OCI-LY1 (cell line): ENCODE results near the gene PARD6A.

Experiments used
- H2AFZ ChIP-seq: fragments of 200-600 bp; sonication (generic), shearing (Covaris generic); 2 replicates; pipeline ENCODE4 v1.6.0; 2014; ENCODE audit warnings: antibody characterized with exemption, mild to moderate bottlenecking, low read length
- H3F3A ChIP-seq: fragments of 200-600 bp; sonication (generic), shearing (Covaris generic); 2 replicates; pipeline ENCODE4 v1.6.0; 2014; ENCODE audit warnings: mild to moderate bottlenecking, antibody characterized with exemption, low read length, moderate library complexity; ENCODE audit not compliant: insufficient read depth
- H3K27ac ChIP-seq: fragments of 200-600 bp; sonication (generic); 2 replicates; pipeline ENCODE4 v1.5.1; 2014; ENCODE audit warnings: low read length, mixed run types, mild to moderate bottlenecking, low read depth; ENCODE audit not compliant: poor library complexity, severe bottlenecking
- H3K27me3 ChIP-seq: fragments of 200-600 bp; sonication (generic); 2 replicates; pipeline ENCODE4 v1.6.0; 2014; ENCODE audit warnings: antibody characterized with exemption, mild to moderate bottlenecking, low read length, moderate library complexity; ENCODE audit not compliant: insufficient read depth
- H3K36me3 ChIP-seq: fragments of 200-600 bp; sonication (generic); 2 replicates; pipeline ENCODE4 v1.6.1; 2014; ENCODE audit warnings: mild to moderate bottlenecking, antibody characterized with exemption, low read length, moderate library complexity, mixed read lengths; ENCODE audit not compliant: insufficient read depth
- H3K4me1 ChIP-seq: fragments of 200-600 bp; sonication (generic); 2 replicates; pipeline ENCODE4 v1.5.1; 2014; ENCODE audit warnings: mild to moderate bottlenecking, low read length, moderate library complexity; ENCODE audit not compliant: insufficient read depth, severe bottlenecking
- H3K4me2 ChIP-seq: fragments of 200-600 bp; sonication (generic), shearing (Covaris generic); 2 replicates; pipeline ENCODE4 v1.6.1; 2014; ENCODE audit warnings: low read length
- H3K4me3 ChIP-seq: fragments of 200-600 bp; sonication (generic); 2 replicates; pipeline ENCODE4 v1.5.1; 2014; ENCODE audit warnings: low read length, low read depth, mild to moderate bottlenecking, mixed read lengths; ENCODE audit not compliant: poor library complexity, severe bottlenecking
- H3K79me2 ChIP-seq: fragments of 200-600 bp; shearing (Covaris generic); 2 replicates; pipeline ENCODE4 v1.6.1; 2016; ENCODE audit warnings: mixed run types, low read length, mixed read lengths; ENCODE audit not compliant: insufficient read depth
- H3K9ac ChIP-seq: fragments of 200-600 bp; sonication (generic), shearing (Covaris generic); 2 replicates; pipeline ENCODE4 v1.6.1; 2014; ENCODE audit warnings: mild to moderate bottlenecking, low read length, mixed read lengths
- H3K9me2 ChIP-seq: fragments of 200-600 bp; sonication (generic), shearing (Covaris generic); 2 replicates; pipeline ENCODE4 v1.6.1; 2014; ENCODE audit warnings: low read depth, mild to moderate bottlenecking, low read length, mixed read lengths
- H3K9me3 ChIP-seq: fragments of 200-600 bp; shearing (Covaris generic); 2 replicates; pipeline ENCODE4 v1.6.1; 2014; ENCODE audit warnings: low read length, mixed read lengths
- H4K20me1 ChIP-seq: fragments of 200-600 bp; sonication (generic), shearing (Covaris generic); 2 replicates; pipeline ENCODE4 v1.6.0; 2016; ENCODE audit warnings: mild to moderate bottlenecking, low read length; ENCODE audit not compliant: insufficient read depth
- EZH2 ChIP-seq: fragments of 200-600 bp; sonication (generic), shearing (Covaris generic); IDR thresholded peaks from 2 replicates; pipeline ENCODE4 v1.8.0; 2017; ENCODE audit warnings: borderline replicate concordance, mixed run types, mild to moderate bottlenecking, antibody characterized with exemption, low read length, moderate library complexity, mixed read lengths
- TF ChIP-seq, protein P1 (sequence below): fragments of 200-600 bp; sonication (generic), shearing (Covaris generic); IDR thresholded peaks from 2 replicates; pipeline ENCODE4 v1.5.1; 2017; ENCODE audit warnings: mild to moderate bottlenecking, antibody characterized with exemption, low read length, moderate library complexity, mixed read lengths

The PARD6A gene

DNA sequence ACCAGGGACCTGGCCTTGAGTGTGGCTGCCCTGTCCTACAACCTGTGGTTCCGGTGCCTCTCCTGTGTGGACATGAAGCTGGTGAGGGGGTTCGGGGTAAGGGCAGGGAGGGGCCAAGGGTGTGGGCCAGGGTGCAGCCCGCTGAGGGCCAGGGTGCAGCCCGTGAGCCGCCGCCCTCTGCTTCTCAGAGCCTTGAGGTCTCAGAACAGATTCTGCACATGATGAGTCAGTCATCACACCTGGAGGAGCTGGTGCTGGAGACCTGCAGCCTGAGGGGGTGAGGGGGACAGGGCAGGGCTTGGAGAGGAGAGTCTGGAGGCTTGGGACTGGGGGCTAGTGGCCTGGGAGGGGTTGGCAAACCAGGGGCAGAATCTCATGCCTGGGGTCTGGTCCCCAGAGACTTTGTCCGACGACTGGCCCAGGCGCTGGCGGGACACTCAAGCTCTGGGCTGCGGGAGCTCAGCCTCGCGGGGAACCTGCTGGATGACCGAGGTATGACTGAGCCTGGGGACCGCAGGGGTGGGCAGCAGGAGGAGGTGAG lies 13.6 kb upstream of the PARD6A start:
- H3K36me3 ChIP-seq: peaks cover 57% of the 10 kb centered on the region
- H3K79me2 ChIP-seq: no peaks in the 10 kb centered on the region
- no peak overlapping the region for H3K9ac ChIP-seq
- H3F3A ChIP-seq: peaks cover 5% of the 10 kb centered on the region; the same call in 1 of the 2 replicates
- H3K9me2 ChIP-seq: no peaks in the 10 kb centered on the region
- H2AFZ ChIP-seq: no peak overlapping the region
- no peak overlapping the region for H3K4me2 ChIP-seq
- TF ChIP-seq, protein P1, sequence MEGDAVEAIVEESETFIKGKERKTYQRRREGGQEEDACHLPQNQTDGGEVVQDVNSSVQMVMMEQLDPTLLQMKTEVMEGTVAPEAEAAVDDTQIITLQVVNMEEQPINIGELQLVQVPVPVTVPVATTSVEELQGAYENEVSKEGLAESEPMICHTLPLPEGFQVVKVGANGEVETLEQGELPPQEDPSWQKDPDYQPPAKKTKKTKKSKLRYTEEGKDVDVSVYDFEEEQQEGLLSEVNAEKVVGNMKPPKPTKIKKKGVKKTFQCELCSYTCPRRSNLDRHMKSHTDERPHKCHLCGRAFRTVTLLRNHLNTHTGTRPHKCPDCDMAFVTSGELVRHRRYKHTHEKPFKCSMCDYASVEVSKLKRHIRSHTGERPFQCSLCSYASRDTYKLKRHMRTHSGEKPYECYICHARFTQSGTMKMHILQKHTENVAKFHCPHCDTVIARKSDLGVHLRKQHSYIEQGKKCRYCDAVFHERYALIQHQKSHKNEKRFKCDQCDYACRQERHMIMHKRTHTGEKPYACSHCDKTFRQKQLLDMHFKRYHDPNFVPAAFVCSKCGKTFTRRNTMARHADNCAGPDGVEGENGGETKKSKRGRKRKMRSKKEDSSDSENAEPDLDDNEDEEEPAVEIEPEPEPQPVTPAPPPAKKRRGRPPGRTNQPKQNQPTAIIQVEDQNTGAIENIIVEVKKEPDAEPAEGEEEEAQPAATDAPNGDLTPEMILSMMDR: no peak
- no peak for TF ChIP-seq EZH2
- no peaks in the 10 kb centered on the region for H4K20me1 ChIP-seq
- peaks cover 30% of the 10 kb centered on the region for H3K4me1 ChIP-seq
- no peak overlapping the region for H3K27ac ChIP-seq
- no peak overlapping the region for H3K4me3 ChIP-seq
- H3K27me3 ChIP-seq: no peaks in the 10 kb centered on the region
- no peaks in the 10 kb centered on the region for H3K9me3 ChIP-seq

DNA sequence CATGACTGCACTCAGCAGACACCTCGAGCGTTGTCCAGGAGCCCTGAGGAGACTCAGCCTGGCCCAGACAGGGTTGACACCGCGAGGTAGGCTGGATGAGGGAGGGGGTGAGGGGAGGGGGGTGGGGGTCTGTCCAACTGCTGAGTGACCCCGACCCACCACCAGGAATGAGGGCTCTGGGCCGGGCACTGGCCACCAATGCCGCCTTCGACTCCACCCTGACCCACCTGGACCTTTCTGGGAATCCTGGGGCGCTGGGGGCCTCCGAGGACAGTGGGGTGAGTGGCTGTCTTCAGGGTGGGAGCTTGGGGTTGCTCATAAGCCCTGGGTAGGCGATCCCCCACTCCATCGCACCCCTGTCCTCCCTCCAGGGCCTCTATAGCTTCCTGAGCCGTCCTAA lies 13.1 kb upstream of the PARD6A start:
- no peak overlapping the region for H3K27ac ChIP-seq
- H3K9ac ChIP-seq: no peak overlapping the region
- H2AFZ ChIP-seq: no peak overlapping the region
- H3K4me1 ChIP-seq: peaks cover 30% of the 10 kb centered on the region
- H3K4me3 ChIP-seq: no peak overlapping the region
- H3K9me3 ChIP-seq: no peaks in the 10 kb centered on the region
- H4K20me1 ChIP-seq: no peaks in the 10 kb centered on the region
- H3K36me3 ChIP-seq: peaks cover 60% of the 10 kb centered on the region
- H3K27me3 ChIP-seq: no peaks in the 10 kb centered on the region
- no peak for TF ChIP-seq EZH2
- TF ChIP-seq, protein P1: no peak
- H3K9me2 ChIP-seq: no peaks in the 10 kb centered on the region
- no peaks in the 10 kb centered on the region for H3K79me2 ChIP-seq
- 0 out of 2 replicates have a peak, but pooled peaks cover 3% of the 10 kb centered on the region for H3F3A ChIP-seq
- H3K4me2 ChIP-seq: no peak overlapping the region

DNA sequence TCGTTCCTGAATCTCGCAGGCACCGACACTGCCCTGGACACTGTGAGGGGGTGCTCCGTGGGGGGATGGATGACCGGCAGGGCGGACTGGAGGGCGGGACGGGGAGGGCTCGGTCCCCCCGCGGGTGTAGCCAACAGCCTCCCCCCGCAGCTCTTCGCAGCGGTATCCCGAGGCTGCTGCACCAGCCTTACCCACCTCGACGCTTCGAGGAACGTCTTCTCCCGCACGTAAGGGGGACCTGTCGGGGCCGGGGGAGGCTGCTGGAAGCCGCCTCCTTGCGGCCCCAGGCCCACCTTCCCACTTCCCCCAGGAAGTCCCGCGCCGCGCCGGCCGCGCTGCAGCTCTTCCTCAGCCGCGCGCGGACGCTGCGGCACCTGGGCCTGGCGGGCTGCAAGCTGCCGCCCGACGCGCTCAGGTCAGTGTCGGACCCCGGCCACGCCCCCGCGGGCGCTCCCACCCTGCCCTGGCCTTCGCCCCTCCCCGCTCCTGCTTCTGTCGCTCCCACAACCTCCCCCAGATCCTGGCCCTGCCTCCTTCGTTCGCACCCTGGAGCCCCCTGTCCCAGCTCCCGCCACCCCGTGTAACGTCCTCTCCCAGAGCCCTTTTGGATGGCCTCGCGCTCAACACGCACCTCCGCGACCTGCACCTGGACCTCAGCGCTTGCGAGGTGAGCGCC lies 12.5 kb upstream of the PARD6A start:
- Histone ChIP-seq H3K9me2 (no peaks in the 10 kb centered on the region), H4K20me1 (no peaks in the 10 kb centered on the region), H3K4me3 (no peak overlapping the region), H3F3A (0 out of 2 replicates have a peak, but pooled peaks cover 3% of the 10 kb centered on the region), H3K4me2 (no peak overlapping the region), H3K27ac (no peak overlapping the region), H3K9ac (no peak overlapping the region), H3K4me1 (peaks cover 30% of the 10 kb centered on the region), H3K27me3 (no peaks in the 10 kb centered on the region), H3K79me2 (no peaks in the 10 kb centered on the region), H3K9me3 (no peaks in the 10 kb centered on the region), H2AFZ (no peak overlapping the region), H3K36me3 (peaks cover 60% of the 10 kb centered on the region)
- TF ChIP-seq, protein P1: no peak
- no peak for TF ChIP-seq EZH2
